GM19468 (cell line): ENCODE measurements around the gene ADCY1.

Experiments used
- ATAC-seq: cut with Tn5 transposase; IDR thresholded peaks from one replicate; pipeline ENCODE4 v1.9.1; 2021; ENCODE audit warnings: mild to moderate bottlenecking, moderate library complexity, moderate number of reproducible peaks; ENCODE audit not compliant: unreplicated experiment; ENCODE audit errors: extremely low read depth

Gene ADCY1

DNA sequence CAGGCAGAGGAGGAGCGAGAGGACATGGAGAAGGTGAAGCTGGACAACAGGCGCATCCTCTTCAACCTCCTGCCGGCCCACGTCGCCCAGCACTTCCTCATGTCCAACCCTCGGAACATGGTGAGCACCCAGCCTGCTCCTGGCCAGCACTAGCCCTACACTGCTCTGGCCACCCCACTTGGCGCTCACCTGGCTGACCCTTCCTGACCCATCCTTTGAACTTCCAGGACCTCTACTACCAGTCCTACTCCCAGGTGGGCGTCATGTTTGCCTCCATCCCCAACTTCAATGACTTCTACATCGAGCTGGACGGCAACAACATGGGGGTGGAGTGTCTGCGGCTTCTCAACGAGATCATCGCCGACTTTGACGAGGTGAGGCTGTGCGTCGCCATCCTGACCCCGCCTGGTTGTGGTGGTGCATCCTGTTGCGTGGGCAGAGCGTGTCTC lies 129.2 kb downstream of the ADCY1 start:
- ATAC-seq = no peak

DNA sequence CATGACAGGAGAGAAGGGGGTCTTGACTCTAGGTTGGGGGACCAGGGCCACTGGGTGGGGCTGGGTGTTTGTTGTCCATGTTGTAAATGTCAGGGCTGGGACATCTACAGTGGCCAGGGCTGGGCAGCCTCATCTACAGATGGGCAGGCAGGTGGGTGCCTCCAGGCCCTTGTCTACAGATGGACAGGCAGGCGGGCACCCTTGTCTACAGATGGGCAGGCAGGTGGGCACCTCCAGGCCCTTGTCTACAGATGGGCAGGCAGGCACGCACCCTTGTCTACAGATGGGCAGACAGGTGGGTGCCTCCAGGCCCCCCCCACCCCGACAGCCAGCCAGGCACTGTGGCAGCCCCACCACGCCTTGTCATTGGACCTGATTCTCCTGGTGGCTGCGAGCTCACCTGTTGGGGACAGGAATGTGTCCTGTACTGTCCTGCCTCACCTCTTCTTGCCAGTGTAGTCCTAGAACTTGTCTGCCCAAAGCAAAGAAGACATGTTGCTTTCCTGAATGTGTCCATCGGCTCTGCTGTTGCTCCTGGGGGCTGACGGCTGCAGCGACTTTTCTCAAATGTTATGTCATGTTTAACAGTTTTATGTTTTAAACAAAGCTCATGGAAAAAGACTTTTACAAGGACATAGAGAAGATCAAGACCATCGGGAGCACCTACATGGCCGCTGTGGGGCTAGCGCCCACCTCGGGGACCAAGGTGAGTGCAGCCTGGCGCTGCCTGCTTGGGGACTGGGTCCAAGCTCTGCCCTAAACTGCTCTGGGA lies 129.9 kb downstream of the ADCY1 start:
- no peak for ATAC-seq

DNA sequence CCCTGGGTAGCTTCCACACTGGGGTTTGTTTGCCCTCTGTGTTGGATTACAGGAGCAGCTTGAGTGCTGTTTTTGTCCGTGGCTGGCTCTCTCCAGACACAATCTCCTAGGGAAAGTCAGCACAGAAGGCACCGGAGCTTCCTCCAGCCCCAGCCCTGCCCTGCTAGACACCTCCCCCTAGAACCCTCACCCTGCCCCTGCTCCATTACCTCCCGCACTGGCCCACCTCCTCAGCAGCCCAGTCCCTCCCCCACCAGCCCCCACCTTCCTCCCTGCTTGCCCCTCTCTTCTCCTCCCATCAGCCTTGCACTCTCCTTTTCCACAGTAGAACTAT lies 130.5 kb downstream of the ADCY1 start:
- no peak for ATAC-seq

DNA sequence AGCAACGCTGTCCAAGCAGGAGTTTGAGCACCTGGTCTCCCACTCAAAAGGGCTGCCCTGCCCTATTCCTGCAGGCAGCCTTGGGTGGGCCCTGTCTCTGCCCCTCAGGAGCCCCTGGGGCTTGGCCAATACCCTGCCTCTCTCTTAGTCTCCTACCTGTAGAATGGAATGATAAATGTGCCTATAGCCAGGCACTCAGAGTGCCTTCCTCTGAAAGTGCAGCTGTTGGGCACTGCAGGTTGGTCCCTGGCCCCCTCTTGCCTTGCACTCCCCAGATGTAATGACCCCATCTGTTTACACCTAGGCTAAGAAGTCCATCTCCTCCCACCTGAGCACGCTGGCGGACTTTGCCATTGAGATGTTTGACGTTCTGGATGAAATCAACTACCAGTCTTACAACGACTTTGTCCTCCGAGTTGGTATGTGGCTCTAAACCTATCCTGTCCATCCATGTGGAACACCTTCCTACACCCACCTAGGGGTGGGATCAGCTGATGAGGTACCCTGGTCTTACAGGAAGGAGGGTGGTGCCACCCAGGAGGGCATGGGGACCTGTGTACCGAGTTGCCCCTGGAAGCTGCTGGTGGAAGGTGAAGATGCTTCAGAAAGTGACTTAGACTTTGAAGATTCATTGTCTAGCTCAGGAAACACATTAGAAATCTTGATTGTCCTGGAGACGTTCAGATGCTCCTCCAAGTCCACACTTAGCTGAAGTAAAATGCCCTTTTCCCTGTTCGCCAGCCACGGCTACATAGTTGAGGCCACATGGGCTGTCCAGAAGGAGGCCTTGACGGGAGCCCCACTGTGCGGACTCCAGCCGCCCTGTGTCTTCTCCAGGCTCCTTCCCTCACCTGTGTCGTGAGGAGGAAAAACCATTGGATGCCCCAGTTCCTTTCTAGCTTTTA lies 134.1 kb downstream of the ADCY1 start:
- no peak for ATAC-seq

DNA sequence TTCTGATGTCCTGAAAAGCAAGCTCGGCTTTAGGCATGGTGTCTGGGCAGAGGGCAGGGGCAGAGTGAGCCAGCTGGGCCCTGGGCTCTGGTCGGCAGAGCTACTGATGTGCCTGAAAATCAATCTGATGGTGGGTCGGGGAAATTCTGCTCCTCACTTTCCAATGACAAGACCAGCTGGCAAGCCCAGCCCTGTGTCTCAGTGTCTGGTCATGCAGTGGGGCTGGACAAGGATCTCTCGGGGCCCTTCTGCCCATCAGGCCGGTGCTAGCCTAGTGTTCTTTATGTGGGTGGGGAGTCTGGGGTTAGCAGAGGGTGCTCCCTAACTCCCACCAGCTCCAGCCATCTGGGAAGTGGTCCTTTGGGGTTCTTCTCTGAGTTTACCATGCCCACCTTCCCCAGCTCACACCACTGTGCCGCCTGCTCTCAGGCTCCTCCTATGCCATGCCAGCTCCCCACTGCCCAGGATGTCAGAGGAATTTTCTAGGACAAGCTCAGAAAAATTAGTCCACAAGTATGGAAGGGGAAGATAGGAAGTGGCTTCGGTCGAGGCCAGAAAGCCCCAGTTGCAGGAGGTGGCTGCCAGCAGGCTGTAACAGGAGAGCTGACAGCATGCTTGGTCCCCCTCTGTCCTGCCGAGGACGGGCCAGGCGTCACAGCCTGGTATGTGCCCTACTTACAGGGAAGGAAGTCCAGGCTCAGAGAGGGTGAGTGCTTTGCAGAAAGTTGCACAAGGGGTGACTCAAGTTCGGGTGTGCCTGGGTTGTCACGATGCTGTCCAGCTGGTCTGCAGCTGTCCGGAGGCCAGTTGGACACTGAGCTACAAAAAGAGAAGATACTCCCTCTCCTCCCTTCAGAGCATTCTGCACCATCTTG lies 135.2 kb downstream of the ADCY1 start:
- ATAC-seq = no peak

DNA sequence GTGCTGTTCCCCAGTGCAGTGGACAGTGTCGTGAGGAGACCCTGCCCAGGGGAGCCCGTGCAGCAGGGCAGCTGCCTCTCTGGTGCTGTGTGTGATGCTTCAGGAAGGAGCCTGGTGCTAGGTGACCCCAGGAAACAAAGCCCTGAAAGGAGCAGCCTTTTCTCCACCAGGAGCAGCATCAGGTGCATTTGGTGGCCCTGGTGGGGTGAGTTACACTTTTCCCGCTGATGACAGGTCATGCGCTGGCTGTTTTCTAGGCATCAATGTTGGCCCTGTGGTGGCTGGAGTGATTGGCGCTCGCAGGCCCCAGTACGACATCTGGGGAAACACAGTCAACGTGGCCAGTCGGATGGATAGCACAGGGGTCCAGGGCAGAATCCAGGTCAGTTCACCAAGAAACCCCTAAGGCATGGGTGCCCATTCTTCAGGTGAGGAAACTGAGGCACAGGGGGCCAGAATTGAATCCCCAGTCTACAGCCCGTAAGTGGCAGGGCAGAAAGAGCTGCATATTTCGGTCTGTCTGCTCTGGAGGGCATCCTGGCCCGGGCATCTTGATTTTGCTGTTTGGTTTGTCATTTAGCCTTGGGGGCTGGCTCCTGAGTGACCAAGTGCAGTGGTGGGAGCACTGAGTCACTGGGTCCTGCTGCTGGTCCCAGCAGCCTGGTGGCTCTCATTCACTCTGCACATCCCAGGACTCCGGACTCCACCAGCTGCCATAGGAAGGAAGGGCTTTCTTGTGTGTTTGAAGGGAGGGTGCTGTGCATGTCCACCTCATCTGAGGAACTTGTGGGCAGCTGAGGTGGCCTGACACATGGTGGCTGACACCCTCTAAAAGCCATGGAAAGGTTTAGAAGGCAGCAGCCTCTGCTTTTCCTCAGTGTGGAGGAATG lies 136.3 kb downstream of the ADCY1 start:
- no peak for ATAC-seq

DNA sequence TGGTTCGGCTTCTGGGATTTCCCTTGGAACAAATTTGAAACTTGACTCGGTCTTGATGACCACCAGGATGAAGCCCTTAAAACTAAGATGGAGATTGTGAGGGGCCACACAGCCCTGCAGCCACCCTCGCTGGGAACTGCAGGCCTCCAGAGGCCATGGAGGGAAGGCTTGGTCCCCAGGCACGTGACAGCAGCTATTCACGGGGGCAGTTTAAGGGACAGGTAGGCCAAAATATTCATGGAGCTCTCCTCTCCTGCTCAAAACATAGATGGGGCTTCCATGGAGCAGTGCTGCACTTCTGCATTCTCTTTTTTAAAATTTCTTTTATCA lies 137.0 kb downstream of the ADCY1 start:
- no peak for ATAC-seq

DNA sequence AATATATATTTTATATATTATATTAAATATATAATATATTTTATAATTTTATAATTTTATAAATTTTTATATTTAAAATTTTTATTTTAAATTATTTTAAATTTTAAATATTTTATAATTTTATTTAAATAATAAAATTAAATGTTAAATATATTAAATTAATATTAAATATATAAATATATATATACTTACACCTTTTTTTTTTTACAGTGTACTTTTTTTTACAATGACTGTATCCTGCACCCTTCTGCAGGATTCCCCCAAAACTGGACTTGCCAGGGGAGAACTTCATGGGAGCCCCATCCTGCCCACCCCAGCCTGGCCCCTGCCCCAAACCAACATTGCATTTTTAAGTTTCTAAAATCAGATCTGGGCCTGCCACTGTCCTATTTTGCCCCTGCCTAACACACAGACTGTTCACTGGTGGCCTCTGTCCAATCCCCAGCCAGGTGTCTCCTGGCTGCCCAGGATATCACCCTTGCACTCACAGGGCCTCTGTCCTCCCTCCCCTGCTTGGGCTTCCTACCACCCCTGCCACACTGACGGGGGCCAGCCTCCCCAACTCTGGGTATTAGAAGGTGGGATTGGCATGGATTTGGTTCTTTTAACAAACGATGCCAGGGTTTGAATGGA lies 138.0 kb downstream of the ADCY1 start:
- no peak for ATAC-seq

DNA sequence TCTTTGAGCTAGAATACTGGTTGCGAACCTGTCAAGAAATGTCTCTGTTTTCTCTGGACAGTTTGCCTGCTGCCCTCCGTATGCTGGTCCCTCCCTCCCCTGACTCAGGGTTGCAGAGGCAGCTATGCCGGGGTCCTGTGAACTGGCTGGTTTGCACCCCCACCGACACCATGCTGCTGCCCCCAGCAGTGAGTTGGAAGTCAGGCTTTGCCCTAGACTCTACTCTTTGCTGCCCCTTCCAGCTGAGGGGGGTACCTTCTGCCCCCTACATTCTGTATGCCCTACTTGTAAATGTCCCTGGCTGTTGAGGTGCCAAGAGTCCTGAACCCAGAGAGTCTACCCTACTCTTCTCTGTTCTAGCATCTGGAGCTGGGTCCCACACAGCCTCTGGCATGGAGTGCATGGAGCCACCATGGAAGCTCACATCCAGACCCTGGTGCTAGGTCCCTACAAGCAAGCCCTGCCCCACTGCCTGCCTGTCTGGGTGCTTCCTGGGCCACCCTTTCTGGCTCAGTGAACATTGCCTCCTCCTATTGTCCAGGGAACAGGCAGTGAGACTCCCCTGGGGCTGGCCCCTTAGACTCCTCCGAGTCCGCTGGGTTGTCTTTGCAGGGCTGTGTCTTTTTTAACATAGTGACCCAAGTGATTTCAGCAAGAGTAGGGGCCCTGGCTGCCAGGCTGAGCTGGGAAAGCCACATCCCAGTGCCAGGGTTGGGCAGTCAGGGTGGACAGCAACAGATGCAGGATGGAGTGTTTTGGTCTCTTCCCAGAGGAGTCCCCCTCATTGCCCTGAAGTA lies 138.9 kb downstream of the ADCY1 start:
- ATAC-seq = no peak

DNA sequence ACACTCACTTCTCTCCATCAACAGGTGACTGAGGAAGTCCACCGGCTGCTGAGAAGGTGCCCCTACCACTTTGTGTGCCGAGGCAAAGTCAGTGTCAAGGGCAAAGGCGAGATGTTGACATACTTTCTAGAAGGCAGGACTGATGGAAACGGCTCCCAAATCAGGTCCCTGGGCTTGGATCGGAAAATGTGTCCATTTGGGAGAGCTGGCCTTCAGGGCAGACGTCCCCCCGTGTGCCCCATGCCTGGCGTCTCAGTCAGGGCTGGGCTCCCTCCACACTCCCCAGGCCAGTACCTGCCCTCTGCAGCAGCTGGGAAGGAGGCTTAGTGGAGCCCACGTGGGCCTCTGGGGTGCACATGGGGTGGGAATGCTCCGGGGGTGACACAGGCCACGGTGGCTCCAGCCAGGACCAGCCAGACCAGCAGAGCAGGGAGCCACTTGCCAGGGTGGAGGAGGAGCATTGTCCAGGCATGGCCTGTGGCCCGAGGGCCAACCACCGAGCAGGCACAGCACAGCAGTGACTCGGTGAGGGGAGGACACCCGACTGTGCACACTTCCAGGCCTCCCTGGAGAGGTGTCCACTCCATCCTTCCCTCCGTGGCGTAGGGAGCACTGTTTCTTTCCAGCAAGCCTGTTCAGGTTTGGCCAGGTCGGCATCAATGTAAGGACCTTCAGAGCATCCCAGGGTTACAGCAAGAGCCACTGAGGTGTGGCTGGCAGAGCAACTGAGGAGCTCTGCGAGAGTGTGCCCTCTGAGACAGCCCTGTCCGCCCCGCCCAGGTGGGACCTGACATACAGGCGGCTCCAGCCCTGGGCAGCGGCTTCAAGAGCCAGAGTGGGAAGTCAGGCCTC lies 139.7 kb downstream of the ADCY1 start:
- no peak for ATAC-seq

DNA sequence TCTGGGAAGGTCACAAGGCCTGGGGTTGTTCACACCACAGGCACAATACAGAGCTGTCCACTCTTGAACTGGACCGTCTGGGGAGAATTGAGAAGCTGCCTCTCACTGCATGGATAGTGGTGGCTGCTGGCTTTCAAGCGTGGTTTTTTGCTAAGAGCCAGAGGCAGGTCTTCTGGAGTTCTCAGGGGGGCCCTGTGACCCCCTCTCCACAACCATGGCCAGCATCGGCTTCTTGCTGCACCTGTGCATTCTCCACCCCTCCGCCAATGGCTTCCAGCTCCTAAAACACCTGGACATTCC lies 140.3 kb downstream of the ADCY1 start:
- ATAC-seq = no peak

DNA sequence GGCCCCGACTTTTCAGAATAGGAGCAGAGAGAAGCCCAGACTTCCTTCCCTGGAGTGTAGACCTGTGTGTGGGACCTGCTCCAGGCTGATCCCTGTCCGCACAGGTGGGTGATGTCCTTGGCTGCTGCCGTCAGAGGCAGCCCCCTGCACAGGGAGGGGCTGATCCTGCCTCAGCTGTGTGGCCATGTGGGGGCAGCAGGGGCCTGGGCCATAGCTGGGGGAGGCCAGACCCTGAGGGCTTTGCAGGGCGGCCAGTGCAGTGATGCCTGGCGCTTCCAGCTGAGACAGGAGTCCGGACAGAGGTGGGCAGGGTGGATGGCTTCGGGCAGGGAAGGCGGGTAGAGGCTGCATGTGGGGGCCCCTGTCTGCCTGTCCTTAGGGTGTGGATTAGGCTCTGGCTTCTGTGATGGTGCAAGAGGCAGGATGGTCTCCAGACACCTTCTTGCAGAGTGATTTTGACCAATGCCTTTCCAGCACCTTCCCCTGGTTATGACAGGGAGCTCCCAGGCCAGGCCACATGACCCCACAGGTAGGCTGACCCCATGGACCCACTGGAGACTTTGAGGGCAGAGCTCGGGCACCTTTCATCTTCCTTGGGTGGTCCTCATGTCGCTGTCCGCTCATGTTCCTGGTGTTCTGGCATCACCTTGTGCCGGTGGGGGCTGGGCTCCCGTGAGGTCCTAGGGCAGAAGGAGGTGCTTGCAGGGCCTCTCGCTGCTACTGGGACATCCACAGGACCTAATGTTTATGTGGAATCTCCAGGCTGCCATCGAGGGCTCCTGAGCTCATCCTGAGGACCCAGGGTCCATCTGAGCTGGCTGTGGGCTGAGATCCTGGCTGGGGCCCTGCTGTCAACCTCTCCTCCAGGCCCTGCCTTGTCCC lies 141.5 kb downstream of the ADCY1 start:
- ATAC-seq = no peak

DNA sequence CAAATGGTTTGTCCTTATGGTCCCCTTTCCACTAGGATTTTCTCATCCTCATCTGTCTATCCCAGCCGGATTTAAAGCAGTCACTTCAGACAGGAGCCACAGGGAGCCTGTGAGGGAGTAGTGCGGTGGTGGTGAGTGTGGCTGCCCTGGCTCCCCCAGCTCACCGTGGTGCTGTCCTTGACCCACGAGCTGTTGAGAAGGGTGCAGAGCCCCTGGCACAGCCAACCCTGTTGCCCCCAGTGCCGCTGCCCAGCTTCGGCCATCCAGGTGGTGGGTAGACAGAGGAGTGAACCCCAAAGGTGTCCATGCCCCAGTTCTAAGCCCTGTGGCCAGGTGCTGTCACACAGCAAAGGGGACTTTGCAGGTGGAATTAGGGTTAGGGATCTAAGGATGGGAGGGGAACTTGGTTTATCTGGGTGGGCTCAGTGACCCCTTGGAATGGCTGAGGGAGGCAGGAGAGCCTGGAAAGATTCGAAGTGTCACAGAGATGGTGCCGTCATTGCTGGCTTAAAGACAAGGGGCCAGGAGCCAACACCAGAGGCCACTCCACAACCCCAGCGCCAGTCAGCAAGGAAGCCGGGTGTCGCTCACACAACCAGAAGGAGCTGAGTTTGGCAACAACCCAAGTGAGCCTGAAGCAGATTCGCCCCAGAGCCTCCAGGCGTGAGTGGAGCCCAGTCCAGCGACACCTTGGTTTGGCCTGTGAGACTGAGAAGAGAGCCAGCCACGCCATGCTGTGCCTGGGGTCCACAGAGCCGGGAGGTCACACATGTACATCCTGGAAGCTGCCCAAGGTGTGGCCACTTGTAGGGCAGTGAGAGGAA lies 142.4 kb downstream of the ADCY1 start:
- ATAC-seq = no peak

DNA sequence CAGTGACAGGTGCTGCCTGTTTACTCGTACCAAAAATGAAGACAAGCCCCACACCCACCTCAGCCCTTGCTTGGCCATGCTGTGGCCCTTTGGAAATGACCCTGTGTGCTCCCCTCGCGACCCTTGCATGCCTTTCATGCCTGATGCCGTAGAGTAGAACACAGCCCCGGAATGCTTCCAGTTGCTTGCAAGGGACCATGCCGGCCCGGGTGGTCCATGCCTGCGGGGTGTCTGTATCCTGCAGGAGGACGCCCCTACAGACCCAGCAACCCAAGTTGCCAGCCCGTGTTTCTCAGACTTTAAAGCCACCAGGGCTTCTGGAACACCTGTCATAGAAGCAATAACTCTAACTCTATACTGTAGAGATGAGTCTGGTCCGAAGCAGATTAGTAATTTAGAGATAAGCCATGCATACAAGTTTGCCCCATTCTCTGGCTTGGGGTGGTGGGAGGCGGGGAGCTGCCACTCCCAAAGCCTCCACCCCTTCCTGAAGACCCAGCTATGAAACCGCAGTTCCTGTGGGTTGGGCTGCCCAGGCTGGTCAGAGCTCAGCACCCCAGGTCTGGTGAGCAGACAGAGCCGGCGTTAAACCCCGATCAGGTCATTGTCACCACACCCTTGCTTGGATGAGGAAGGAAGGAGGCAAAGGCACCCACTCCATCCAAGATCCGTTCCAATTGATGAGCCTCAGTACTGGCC lies 143.5 kb downstream of the ADCY1 start:
- ATAC-seq = no peak
